HG03175 (cell line): Measurements from ENCODE around the gene ADRA2C.

Source experiments
- ATAC-seq: cut with Tn5 transposase; IDR thresholded peaks from one replicate; pipeline ENCODE4 v1.9.1; 2021; ENCODE audit warnings: mild to moderate bottlenecking, moderate library complexity; ENCODE audit not compliant: unreplicated experiment

Gene ADRA2C

GRCh38 chr4:3775005-3775404 lies 8.8 kb downstream of the ADRA2C start:
- no peak for ATAC-seq

- no peak for ATAC-seq
These were observed 9.4 kb downstream of the ADRA2C start for GRCh38 chr4:3775576-3775975.

GRCh38 chr4:3776166-3777032 lies 10.2 kb downstream of the ADRA2C start:
- no peak for ATAC-seq

- no peak for ATAC-seq
These were observed 10.8 kb downstream of the ADRA2C start for GRCh38 chr4:3777033-3777390.

- no peak for ATAC-seq
These were observed 11.5 kb downstream of the ADRA2C start for GRCh38 chr4:3777669-3778068.

GRCh38 chr4:3779509-3779908 lies 13.3 kb downstream of the ADRA2C start:
- no peak for ATAC-seq

GRCh38 chr4:3780347-3781171 lies 14.4 kb downstream of the ADRA2C start:
- ATAC-seq = no peak

- ATAC-seq = no peak
These were observed 15.2 kb downstream of the ADRA2C start for GRCh38 chr4:3781193-3781886.

- ATAC-seq = no peak
These were observed 16.1 kb downstream of the ADRA2C start for GRCh38 chr4:3781997-3782930.

GRCh38 chr4:3783693-3784306 lies 17.6 kb downstream of the ADRA2C start:
- ATAC-seq = no peak

- no peak for ATAC-seq
These were observed 18.5 kb downstream of the ADRA2C start for GRCh38 chr4:3784454-3785291.

- no peak for ATAC-seq
These were observed 19.0 kb downstream of the ADRA2C start for GRCh38 chr4:3785292-3785565.

GRCh38 chr4:3786196-3786869 lies 20.1 kb downstream of the ADRA2C start:
- ATAC-seq = no peak

- ATAC-seq = no peak
These were observed 21.5 kb downstream of the ADRA2C start for GRCh38 chr4:3787489-3788365.

GRCh38 chr4:3788366-3788660 lies 22.1 kb downstream of the ADRA2C start:
- no peak for ATAC-seq

GRCh38 chr4:3789587-3789986 lies 23.4 kb downstream of the ADRA2C start:
- ATAC-seq = no peak

GRCh38 chr4:3790006-3790561 lies 23.9 kb downstream of the ADRA2C start:
- ATAC-seq = no peak

GRCh38 chr4:3791256-3791655 lies 25.1 kb downstream of the ADRA2C start:
- no peak for ATAC-seq
